Glutamatergic neuron (in vitro differentiated cells): ENCODE results near the gene LY6G5B. TPM values are rescaled to one million over a fixed set of nuclear protein-coding genes. Genes with fewer than 3 reads are reported as not detected.
A peak's percentile ranks its signal among the peaks of the same experiment; 100 is the strongest.

Source experiments
- DNase-seq: peaks from one replicate; pipeline ENCODE4 v3.0.0; 2022
- H3K27ac Mint-ChIP-seq: one replicate; pipeline ENCODE4 v1.8.0; 2020; ENCODE audit warnings: mild to moderate bottlenecking, mixed read lengths, inconsistent platforms; ENCODE audit not compliant: unreplicated experiment
- H3K27me3 Mint-ChIP-seq: one replicate; pipeline ENCODE4 v1.8.0; 2020; ENCODE audit warnings: mild to moderate bottlenecking, moderate library complexity, mixed read lengths, inconsistent platforms; ENCODE audit not compliant: unreplicated experiment
- H3K36me3 Mint-ChIP-seq: one replicate; pipeline ENCODE4 v1.8.0; 2020; ENCODE audit warnings: mild to moderate bottlenecking, mixed read lengths, inconsistent platforms; ENCODE audit not compliant: unreplicated experiment
- H3K4me1 Mint-ChIP-seq: one replicate; pipeline ENCODE4 v1.8.0; 2020; ENCODE audit warnings: mild to moderate bottlenecking, low read depth, mixed read lengths, inconsistent platforms; ENCODE audit not compliant: unreplicated experiment
- H3K4me3 Mint-ChIP-seq: one replicate; pipeline ENCODE4 v1.8.0; 2020; ENCODE audit warnings: mild to moderate bottlenecking, mixed read lengths, inconsistent platforms; ENCODE audit not compliant: unreplicated experiment
- H3K9me3 Mint-ChIP-seq: one replicate; pipeline ENCODE4 v1.8.0; 2020; ENCODE audit warnings: mild to moderate bottlenecking, moderate library complexity, mixed read lengths, inconsistent platforms; ENCODE audit not compliant: unreplicated experiment
- CTCF ChIP-seq: fragments of 200-600 bp; sonication (generic); IDR thresholded peaks from one replicate; pipeline ENCODE4 v1.5.0; 2021; ENCODE audit not compliant: partially characterized antibody, unreplicated experiment
- total RNA-seq: library from RNA; stranded (reverse); fragmentation: NEBNext Ultra II Directional; extraction: Animal tissue kit (Norgen Biotek cat#: 25700); gene quantifications from one replicate; pipeline ENCODE4 v1.2.1, GENCODE V29; 2021; ENCODE audit not compliant: unreplicated experiment

The LY6G5B gene
- total RNA-seq, 1 donor from 2014 or later, result 43.1 TPM

- DNase-seq, result no peak
Observed at GRCh38 chr6:31702405-31702818, 32.6 kb downstream of the LY6G5B start.

GRCh38 chr6:31702819-31703716 is 33.3 kb downstream of the LY6G5B start, which contains the start of gene ABHD16A:
TSS of gene ABHD16A (minus strand) at chr6:31703324. CDS start at chr6:31703281, 43 bp downstream.
- Mint-ChIP-seq H3K27ac (peak within 1 kb of the TSS; percentile 99), H3K27me3 (peaks cover 7% of the 10 kb centered on the region), H3K4me1 (peaks cover 13% of the 10 kb centered on the region), H3K4me3 (peak within 1 kb of the TSS; percentile 94), H3K9me3 (peaks cover 10% of the 10 kb centered on the region), H3K36me3 (no peaks in the 10 kb centered on the region)
- peak; percentile 98 for DNase-seq
- peak; percentile 23 for TF ChIP-seq CTCF

More at GRCh38 chr6:31702405-31702818, 32.6 kb downstream of the LY6G5B start:
- peak overlapping the region; percentile 99 for H3K27ac Mint-ChIP-seq
- H3K36me3 Mint-ChIP-seq, result no peaks in the 10 kb centered on the region
- peak overlapping the region; percentile 94 for H3K4me3 Mint-ChIP-seq
- no peak for TF ChIP-seq CTCF
- H3K27me3 Mint-ChIP-seq, result peaks cover 7% of the 10 kb centered on the region
- peaks cover 10% of the 10 kb centered on the region for H3K9me3 Mint-ChIP-seq
- H3K4me1 Mint-ChIP-seq, result peaks cover 13% of the 10 kb centered on the region

- TF ChIP-seq CTCF, result no peak
- Mint-ChIP-seq H3K36me3 (no peaks in the 10 kb centered on the region), H3K27ac (no peak overlapping the region), H3K9me3 (peaks cover 16% of the 10 kb centered on the region), H3K4me1 (peaks cover 15% of the 10 kb centered on the region), H3K27me3 (peaks cover 11% of the 10 kb centered on the region), H3K4me3 (no peak overlapping the region)
- DNase-seq, result no peak
Observed at GRCh38 chr6:31705931-31706330, 36.2 kb downstream of the LY6G5B start.

- TF ChIP-seq CTCF, result no peak
- Mint-ChIP-seq H3K9me3 (peaks cover 16% of the 10 kb centered on the region), H3K27ac (no peak within 1 kb of the TSS), H3K27me3 (peaks cover 10% of the 10 kb centered on the region), H3K4me3 (no peak within 1 kb of the TSS), H3K4me1 (peaks cover 8% of the 10 kb centered on the region), H3K36me3 (no peaks in the 10 kb centered on the region)
- DNase-seq, result no peak
Observed at GRCh38 chr6:31706599-31706998, 36.8 kb downstream of the LY6G5B start, which contains the start of gene LY6G6F. TSS of gene LY6G6F (plus strand) at chr6:31706866. CDS start at chr6:31706907, 41 bp downstream.

- DNase-seq, result no peak
- H3K36me3 Mint-ChIP-seq, result no peaks in the 10 kb centered on the region
- TF ChIP-seq CTCF, result no peak
- no peak overlapping the region for H3K4me3 Mint-ChIP-seq
- no peak overlapping the region for H3K27ac Mint-ChIP-seq
- peaks cover 6% of the 10 kb centered on the region for H3K4me1 Mint-ChIP-seq
- H3K9me3 Mint-ChIP-seq, result peaks cover 16% of the 10 kb centered on the region
- H3K27me3 Mint-ChIP-seq, result peaks cover 6% of the 10 kb centered on the region
Observed at GRCh38 chr6:31707701-31708100, 37.9 kb downstream of the LY6G5B start.
